Endothelial cell of umbilical vein (primary cell): ENCODE measurements around the gene SLC35G6. TPM values are rescaled to one million over a fixed set of nuclear protein-coding genes. Genes with fewer than 3 reads are reported as not detected.

Experiments used
- BruUV-seq: library from RNA; stranded (reverse); fragments of 400-500 nt; replicated peaks from 2 replicates; lab custom pipeline; 2021; lab: Mats Ljungman, UMichigan
- CTCF ChIA-PET: fragments of 300-600, 350-600 bp; sonication (Branson Sonifier 250); formaldehyde crosslinking; loops from one replicate; lab custom pipeline; 2021; ENCODE audit warnings: antibody characterized with exemption, inconsistent platforms; lab: Charles Lee
- POLR2A ChIA-PET: fragments of 300-600, 350-600 bp; sonication (Branson Sonifier 250); formaldehyde crosslinking; loops from one replicate; lab custom pipeline; 2021; ENCODE audit warnings: antibody characterized with exemption, inconsistent platforms; lab: Charles Lee
- DNase-seq: peaks from one replicate; pipeline ENCODE4 v3.0.0-alpha.2; 2011; ENCODE audit warnings: low read depth, low spot score
- FAIRE-seq: peaks from 2 replicates; lab custom pipeline; 2011; peaks lifted over from hg19 to GRCh38; lab: Jason Lieb, UNC
- H2AFZ ChIP-seq: 2 replicates; pipeline ENCODE4 v1.6.0; 2012; ENCODE audit warnings: low read depth, low read length, control low read depth, inconsistent platforms
- H3K27ac ChIP-seq: 2 replicates; pipeline ENCODE4 v1.5.1; 2011; ENCODE audit warnings: low read depth, mild to moderate bottlenecking, control low read depth, low read length, moderate library complexity; ENCODE audit not compliant: insufficient read depth
- H3K27me3 ChIP-seq, 2 experiments: 2 replicates each; pipeline versions ENCODE4 v1.6.0 to v1.6.1; 2011; ENCODE audit warnings: low read length in 2 of 2, mixed read lengths in 1 of 2; ENCODE audit not compliant: control insufficient read depth in 2 of 2, insufficient read depth in 2 of 2
- H3K36me3 ChIP-seq, 2 experiments: 2 replicates in 1 of 2; 3 replicates in 1 of 2; pipeline ENCODE4 v1.5.1; 2011; ENCODE audit warnings: low read length in 2 of 2, mild to moderate bottlenecking in 1 of 2, moderate library complexity in 1 of 2; ENCODE audit not compliant: control insufficient read depth in 2 of 2, insufficient read depth in 2 of 2; ENCODE audit errors: extremely low read depth in 1 of 2
- H3K4me1 ChIP-seq: 3 replicates; pipeline ENCODE4 v1.5.1; 2011; ENCODE audit warnings: mild to moderate bottlenecking, low read length; ENCODE audit not compliant: control insufficient read depth, insufficient read depth; ENCODE audit errors: extremely low read depth
- H3K4me2 ChIP-seq: 2 replicates; pipeline ENCODE4 v1.6.1; 2011; ENCODE audit warnings: low read length, control low read depth, mixed read lengths; ENCODE audit not compliant: insufficient read depth
- H3K4me3 ChIP-seq, 3 experiments: fragments of 200-600 bp in 1 of 3; sonication (generic), shearing (Covaris generic) in 1 of 3; replicated peaks in 1 of 3; 2 replicates each; pipeline ENCODE4 v1.5.1; 2011 to 2016; ENCODE audit warnings: control low read depth in 3 of 3, low read length in 3 of 3, mild to moderate bottlenecking in 2 of 3, inconsistent platforms in 1 of 3, low read depth in 1 of 3, moderate library complexity in 1 of 3; ENCODE audit not compliant: insufficient read depth in 1 of 3
- H3K79me2 ChIP-seq: 2 replicates; pipeline ENCODE4 v1.6.0; 2012; ENCODE audit warnings: low read length, inconsistent platforms; ENCODE audit not compliant: control insufficient read depth, insufficient read depth
- H3K9ac ChIP-seq: replicated peaks from 2 replicates; pipeline ENCODE3; 2011; ENCODE audit warnings: low read length, control low read depth; ENCODE audit not compliant: insufficient read depth; ENCODE audit errors: extremely low read depth
- H3K9me1 ChIP-seq: replicated peaks from 3 replicates; pipeline ENCODE4 v1.6.0; 2011; ENCODE audit warnings: mild to moderate bottlenecking, low read length; ENCODE audit not compliant: control insufficient read depth, insufficient read depth; ENCODE audit errors: extremely low read depth
- H3K9me3 ChIP-seq: replicated peaks from 2 replicates; pipeline ENCODE4 v1.5.1; 2012; ENCODE audit warnings: low read length, inconsistent platforms; ENCODE audit not compliant: control insufficient read depth, insufficient read depth
- H4K20me1 ChIP-seq: replicated peaks from 2 replicates; pipeline ENCODE3; 2011; ENCODE audit warnings: mild to moderate bottlenecking, low read length; ENCODE audit not compliant: control insufficient read depth, insufficient read depth; ENCODE audit errors: extremely low read depth
- CTCF ChIP-seq, 2 donors: IDR thresholded peaks; 1 replicate in 1 of 2; 2 replicates in 1 of 2; pipeline ENCODE4 v1.5.1; 2011; ENCODE audit warnings: low read length in 2 of 2, mild to moderate bottlenecking in 2 of 2, moderate library complexity in 2 of 2, control low read depth in 1 of 2, inconsistent platforms in 1 of 2, low read depth in 1 of 2; ENCODE audit not compliant: insufficient read depth in 1 of 2; ENCODE audit errors: extremely low read depth in 1 of 2
- EZH2 ChIP-seq: IDR thresholded peaks from 2 replicates; pipeline ENCODE4 v1.6.1; 2012; ENCODE audit warnings: borderline replicate concordance, low read depth, mild to moderate bottlenecking, moderate library complexity, low read length, inconsistent platforms; ENCODE audit not compliant: severe bottlenecking
- FOS ChIP-seq: IDR thresholded peaks from 2 replicates; pipeline ENCODE4 v1.6.1; 2011; ENCODE audit warnings: mild to moderate bottlenecking, low read length, moderate library complexity, borderline replicate concordance; ENCODE audit not compliant: insufficient read depth
- JUN ChIP-seq: IDR thresholded peaks from 2 replicates; pipeline ENCODE4 v1.6.1; 2011; ENCODE audit warnings: borderline replicate concordance, low read depth; ENCODE audit not compliant: insufficient read length, insufficient read depth
- POLR2AphosphoS5 ChIP-seq: IDR thresholded peaks from 2 replicates; pipeline ENCODE4 v1.6.1; 2012; ENCODE audit warnings: low read depth, mild to moderate bottlenecking, control low read depth, low read length, moderate library complexity; ENCODE audit not compliant: insufficient read depth
- dilution Hi-C: fragments of 300-500 bp; cut with MboI; formaldehyde crosslinking; loops from one replicate; pipeline ENCODE4 v1.15.0; 2019; ENCODE audit warnings: low sequenced_read_pairs; ENCODE audit not compliant: extremely low pct_ligation_motif_present
- intact Hi-C: fragments of 100-400 bp; cut with micrococcal nuclease; formaldehyde crosslinking; loops from one replicate; pipeline ENCODE4 v1.10.0; 2022
- polyA plus RNA-seq, 4 experiments: library from polyadenylated mRNA; depleted of rRNA in 3 of 4; stranded (reverse) in 3 of 4; unstranded in 1 of 4; fragments of >200 nt; gene quantifications; 2 replicates each; pipeline versions ENCODE4 v1.2.1 to v1.2.3, GENCODE V29; 2011 to 2012; ENCODE audit warnings: missing spikeins in 1 of 4
- total RNA-seq: library from RNA; stranded (reverse); gene quantifications from 2 replicates; pipeline ENCODE4 v1.2.3, GENCODE V29; 2021

Gene SLC35G6
- total and polyA plus RNA-seq, 2 donors (not counting 3 experiments of a cell fraction or from before 2014, with no cell fraction given), result not detected

GRCh38 chr17:7515911-7516610, 34.8 kb downstream of the SLC35G6 start:
- no peak overlapping the region for H3K4me2 ChIP-seq
- dilution Hi-C loops (no loop called here), intact Hi-C loops (no loop called here)
- no peak overlapping the region for H2AFZ ChIP-seq
- peaks cover 14 to 33% of the 10 kb centered on the region in 2 experiments for H3K36me3 ChIP-seq
- DNase-seq (no peak), FAIRE-seq (no peak)
- H3K27me3 ChIP-seq, result no peaks in the 10 kb centered on the region
- no peak for TF ChIP-seq EZH2
- TF ChIP-seq JUN, result no peak
- H3K9me3 ChIP-seq, result no peaks in the 10 kb centered on the region
- no peak overlapping the region for H3K27ac ChIP-seq
- no peaks in the 10 kb centered on the region for H3K79me2 ChIP-seq
- no peak overlapping the region for H3K4me3 ChIP-seq
- BruUV-seq, result no TSS peak
- no peak overlapping the region for H3K9ac ChIP-seq
- H3K9me1 ChIP-seq, result no peaks in the 10 kb centered on the region
- no peaks in the 10 kb centered on the region for H4K20me1 ChIP-seq
- POLR2A ChIA-PET, result no interaction called here
- CTCF ChIA-PET, result interaction anchor here (0.8 to 5.7 kb wide), 9 partner anchors 9 to 73 kb away, joined by 3 to 314 read pairs (median 5); partner anchors contain the start of genes SENP3, TNFSF12 and TNFSF13
- no peaks in the 10 kb centered on the region for H3K4me1 ChIP-seq

GRCh38 chr17:7523033-7523432, 41.8 kb downstream of the SLC35G6 start:
- no peak overlapping the region for H3K27ac ChIP-seq
- dilution Hi-C loops, result no loop called here
- no TSS peak for BruUV-seq
- DNase-seq (peak; percentile 9), FAIRE-seq (peak; percentile 8)
- TF ChIP-seq POLR2AphosphoS5 (no peak), CTCF (IDR thresholded peaks at IDR 0.05; ENCODE audit: extremely low read depth in 1 of 2, insufficient read depth in 1 of 2, low read depth in 1 of 2, low read length in 2 of 2) (peak; percentile 22 to 33), JUN (no peak), FOS (no peak)
- H3K9me3 ChIP-seq, result no peaks in the 10 kb centered on the region
- no peaks in the 10 kb centered on the region for H3K9me1 ChIP-seq
- H2AFZ ChIP-seq, result no peak overlapping the region
- intact Hi-C loops, result loop anchor here (2.0 kb wide), 1 partner anchor 38 kb away; the partner anchor contains the start of gene SENP3
- H4K20me1 ChIP-seq, result no peaks in the 10 kb centered on the region
- H3K4me3 ChIP-seq, result no peak overlapping the region
- no peaks in the 10 kb centered on the region for H3K27me3 ChIP-seq
- H3K79me2 ChIP-seq, result no peaks in the 10 kb centered on the region
- CTCF ChIA-PET, result interaction anchor here (0.6 to 5.7 kb wide), 12 partner anchors 8 to 146 kb away, joined by 3 to 62 read pairs (median 4); partner anchors contain the start of genes SENP3 and TNFSF13
- POLR2A ChIA-PET, result no interaction called here
- H3K4me2 ChIP-seq, result no peak overlapping the region
- no peaks in the 10 kb centered on the region for H3K36me3 ChIP-seq
- no peak overlapping the region for H3K9ac ChIP-seq
- H3K4me1 ChIP-seq, result no peaks in the 10 kb centered on the region
